ENCODE results near the gene WRAP73. TPM values are rescaled to one million over a fixed set of nuclear protein-coding genes. Genes with fewer than 3 reads are reported as not detected.
A peak's percentile ranks its signal among the peaks of the same experiment; 100 is the strongest.

The WRAP73 gene
- polyA plus RNA-seq, 2 donors: 13.6 to 16.4 TPM

GRCh38 chr1:3676581-3677470 lies 26.9 kb upstream of the WRAP73 start:
- Histone ChIP-seq H3K27ac (ENCODE audit: low read depth in 2 of 2, low read length in 1 of 2) (no peak overlapping the region), H3K9me3 (ENCODE audit: control insufficient read depth in 2 of 2, insufficient read depth in 1 of 2, low read depth in 1 of 2, low read length in 1 of 2) (no peaks in the 10 kb centered on the region), H3K4me3 (ENCODE audit: low read depth in 1 of 2, low read length in 2 of 2) (no peak overlapping the region), H3K4me1 (ENCODE audit: control insufficient read depth in 2 of 2, insufficient read depth in 2 of 2, low read length in 1 of 2) (peaks cover 2 to 18% of the 10 kb centered on the region in 2 donors), H3K36me3 (ENCODE audit: control insufficient read depth in 2 of 2, insufficient read depth in 2 of 2, low read length in 1 of 2) (no peaks in the 10 kb centered on the region), H3K27me3 (ENCODE audit: control insufficient read depth in 1 of 2, insufficient read depth in 2 of 2, low read length in 2 of 2) (no peaks in the 10 kb centered on the region)
- WGBS, 2 donors: 69 to 76% methylated on average over 22 of the region's 22 CpGs

- H3K36me3 ChIP-seq (ENCODE audit: control insufficient read depth in 2 of 2, insufficient read depth in 2 of 2, low read length in 1 of 2): no peaks in the 10 kb centered on the region
- no peak overlapping the region for H3K4me3 ChIP-seq (ENCODE audit: low read depth in 1 of 2, low read length in 2 of 2)
- no peak overlapping the region for H3K27ac ChIP-seq (ENCODE audit: low read depth in 2 of 2, low read length in 1 of 2)
- no peaks in the 10 kb centered on the region for H3K27me3 ChIP-seq (ENCODE audit: control insufficient read depth in 1 of 2, insufficient read depth in 2 of 2, low read length in 2 of 2)
- H3K9me3 ChIP-seq (ENCODE audit: control insufficient read depth in 2 of 2, insufficient read depth in 1 of 2, low read depth in 1 of 2, low read length in 1 of 2): no peaks in the 10 kb centered on the region
- H3K4me1 ChIP-seq (ENCODE audit: control insufficient read depth in 2 of 2, insufficient read depth in 2 of 2, low read length in 1 of 2): peaks cover 3 to 15% of the 10 kb centered on the region in 2 donors
- 58 to 68% methylated on average over 11 of the region's 11 CpGs for WGBS, 2 donors
These were observed 25.5 kb upstream of the WRAP73 start for GRCh38 chr1:3675436-3675835.

DNA sequence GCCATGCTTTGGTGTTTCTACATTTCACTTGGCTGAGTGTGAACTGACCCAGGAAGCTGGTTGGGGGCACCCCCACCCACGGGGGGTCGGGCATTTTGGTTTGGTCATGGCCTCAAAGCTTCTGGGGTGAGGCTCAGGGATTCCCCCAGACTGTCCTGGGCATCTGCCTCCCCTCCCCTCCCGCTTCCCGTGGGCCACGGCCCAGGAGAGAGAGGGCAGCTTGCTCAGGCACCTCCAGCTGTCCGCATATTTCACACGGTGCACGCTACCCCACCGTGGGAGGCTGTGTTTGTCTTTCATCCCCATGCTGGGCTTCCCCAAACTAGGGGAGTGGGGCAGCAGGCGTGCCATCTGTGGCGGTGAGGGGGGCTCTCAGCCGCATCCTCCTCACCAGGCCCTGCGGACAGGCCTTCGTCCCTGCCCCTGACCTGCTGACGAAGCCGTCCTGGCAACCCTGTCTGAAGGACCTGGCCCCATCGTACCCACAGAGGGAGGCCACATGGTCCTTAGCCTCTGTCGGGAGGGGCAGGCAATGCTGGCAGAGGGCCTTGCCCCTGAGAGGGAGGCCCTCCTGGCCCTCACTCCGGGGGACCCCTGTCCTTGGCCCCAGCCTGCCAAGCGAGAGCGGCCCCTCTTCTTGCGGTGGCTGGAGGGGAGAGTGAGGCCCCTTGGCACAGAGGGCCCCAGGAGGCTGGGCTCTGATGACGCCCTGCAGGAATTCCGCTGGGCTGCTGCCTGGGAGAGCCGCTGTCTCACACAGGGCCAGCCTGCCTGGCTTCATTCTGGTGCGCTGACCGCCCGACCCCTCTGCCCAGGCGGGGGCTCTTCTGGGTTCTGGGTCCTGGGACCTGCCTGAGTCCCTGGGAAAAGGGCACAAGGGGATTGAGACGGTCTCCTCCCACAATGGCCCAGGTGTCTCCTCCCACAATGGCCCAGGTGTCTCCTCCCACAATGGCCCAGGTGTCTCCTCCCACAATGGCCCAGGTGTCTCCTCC lies 24.5 kb upstream of the WRAP73 start:
- Histone ChIP-seq H3K36me3 (ENCODE audit: control insufficient read depth in 2 of 2, insufficient read depth in 2 of 2, low read length in 1 of 2) (no peaks in the 10 kb centered on the region), H3K27me3 (ENCODE audit: control insufficient read depth in 1 of 2, insufficient read depth in 2 of 2, low read length in 2 of 2) (no peaks in the 10 kb centered on the region), H3K4me1 (ENCODE audit: control insufficient read depth in 2 of 2, insufficient read depth in 2 of 2, low read length in 1 of 2) (peaks cover 3 to 14% of the 10 kb centered on the region in 2 donors), H3K4me3 (ENCODE audit: low read depth in 1 of 2, low read length in 2 of 2) (peak overlapping the region in 1 of 2 donors; percentile 11), H3K27ac (ENCODE audit: low read depth in 2 of 2, low read length in 1 of 2) (no peak overlapping the region), H3K9me3 (ENCODE audit: control insufficient read depth in 2 of 2, insufficient read depth in 1 of 2, low read depth in 1 of 2, low read length in 1 of 2) (no peaks in the 10 kb centered on the region)
- WGBS, 2 donors: 48 to 49% methylated on average over 28 to 30 of the region's 30 CpGs

DNA sequence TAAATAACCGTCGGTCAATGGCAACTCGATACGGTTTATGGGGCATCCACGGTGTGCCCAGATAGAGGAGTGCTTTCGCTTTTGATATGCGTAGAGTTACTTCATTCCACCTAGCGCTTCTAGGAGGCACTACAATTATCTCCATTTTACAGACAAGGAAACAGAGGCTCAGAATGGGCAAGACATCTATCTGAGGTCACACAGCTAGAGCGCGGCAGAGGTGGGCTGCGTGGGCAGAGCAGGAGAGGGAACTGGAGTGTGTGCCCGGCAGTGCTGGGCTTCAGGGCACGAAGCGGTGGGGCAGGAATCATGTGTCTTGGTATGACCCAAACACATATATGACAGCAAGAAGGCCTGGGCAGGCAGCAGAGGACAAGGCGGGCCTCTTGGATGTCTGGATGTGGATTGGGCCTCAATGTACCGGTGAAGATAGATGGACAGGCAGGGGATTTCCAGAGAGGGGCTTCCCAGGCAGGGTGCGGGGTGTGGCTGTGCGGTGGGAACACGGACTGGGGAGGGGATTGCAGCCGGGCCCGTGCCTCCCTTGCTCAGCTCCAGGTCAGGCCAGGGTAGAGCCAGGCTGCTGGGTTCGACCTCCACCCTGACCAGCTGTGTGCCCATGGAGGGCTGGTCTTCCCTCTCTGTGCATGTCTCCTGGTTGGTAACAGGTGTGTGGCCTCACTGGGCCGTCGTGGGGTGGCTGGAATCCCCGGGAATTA lies 23.6 kb upstream of the WRAP73 start:
- WGBS, 2 donors: 74 to 78% methylated on average over 20 to 25 of the region's 25 CpGs
- Histone ChIP-seq H3K36me3 (ENCODE audit: control insufficient read depth in 2 of 2, insufficient read depth in 2 of 2, low read length in 1 of 2) (no peaks in the 10 kb centered on the region), H3K27me3 (ENCODE audit: control insufficient read depth in 1 of 2, insufficient read depth in 2 of 2, low read length in 2 of 2) (no peaks in the 10 kb centered on the region), H3K4me1 (ENCODE audit: control insufficient read depth in 2 of 2, insufficient read depth in 2 of 2, low read length in 1 of 2) (peaks cover 5 to 21% of the 10 kb centered on the region in 2 donors), H3K27ac (ENCODE audit: low read depth in 2 of 2, low read length in 1 of 2) (no peak overlapping the region), H3K9me3 (ENCODE audit: control insufficient read depth in 2 of 2, insufficient read depth in 1 of 2, low read depth in 1 of 2, low read length in 1 of 2) (no peaks in the 10 kb centered on the region), H3K4me3 (ENCODE audit: low read depth in 1 of 2, low read length in 2 of 2) (no peak overlapping the region)

- H3K4me1 ChIP-seq (ENCODE audit: control insufficient read depth in 2 of 2, insufficient read depth in 2 of 2, low read length in 1 of 2): peaks cover 5 to 22% of the 10 kb centered on the region in 2 donors
- H3K4me3 ChIP-seq (ENCODE audit: low read depth in 1 of 2, low read length in 2 of 2): no peak overlapping the region
- WGBS, 2 donors: 77 to 81% methylated on average over 17 of the region's 17 CpGs
- no peaks in the 10 kb centered on the region for H3K36me3 ChIP-seq (ENCODE audit: control insufficient read depth in 2 of 2, insufficient read depth in 2 of 2, low read length in 1 of 2)
- no peaks in the 10 kb centered on the region for H3K27me3 ChIP-seq (ENCODE audit: control insufficient read depth in 1 of 2, insufficient read depth in 2 of 2, low read length in 2 of 2)
- H3K27ac ChIP-seq (ENCODE audit: low read depth in 2 of 2, low read length in 1 of 2): no peak overlapping the region
- H3K9me3 ChIP-seq (ENCODE audit: control insufficient read depth in 2 of 2, insufficient read depth in 1 of 2, low read depth in 1 of 2, low read length in 1 of 2): no peaks in the 10 kb centered on the region
These were observed 23.1 kb upstream of the WRAP73 start for GRCh38 chr1:3672971-3673361.

GRCh38 chr1:3672231-3672970 lies 22.5 kb upstream of the WRAP73 start:
- 83 to 85% methylated on average over 21 of the region's 21 CpGs for WGBS, 2 donors
- Histone ChIP-seq H3K27me3 (ENCODE audit: control insufficient read depth in 1 of 2, insufficient read depth in 2 of 2, low read length in 2 of 2) (no peaks in the 10 kb centered on the region), H3K4me1 (ENCODE audit: control insufficient read depth in 2 of 2, insufficient read depth in 2 of 2, low read length in 1 of 2) (peaks cover 5 to 22% of the 10 kb centered on the region in 2 donors)

DNA sequence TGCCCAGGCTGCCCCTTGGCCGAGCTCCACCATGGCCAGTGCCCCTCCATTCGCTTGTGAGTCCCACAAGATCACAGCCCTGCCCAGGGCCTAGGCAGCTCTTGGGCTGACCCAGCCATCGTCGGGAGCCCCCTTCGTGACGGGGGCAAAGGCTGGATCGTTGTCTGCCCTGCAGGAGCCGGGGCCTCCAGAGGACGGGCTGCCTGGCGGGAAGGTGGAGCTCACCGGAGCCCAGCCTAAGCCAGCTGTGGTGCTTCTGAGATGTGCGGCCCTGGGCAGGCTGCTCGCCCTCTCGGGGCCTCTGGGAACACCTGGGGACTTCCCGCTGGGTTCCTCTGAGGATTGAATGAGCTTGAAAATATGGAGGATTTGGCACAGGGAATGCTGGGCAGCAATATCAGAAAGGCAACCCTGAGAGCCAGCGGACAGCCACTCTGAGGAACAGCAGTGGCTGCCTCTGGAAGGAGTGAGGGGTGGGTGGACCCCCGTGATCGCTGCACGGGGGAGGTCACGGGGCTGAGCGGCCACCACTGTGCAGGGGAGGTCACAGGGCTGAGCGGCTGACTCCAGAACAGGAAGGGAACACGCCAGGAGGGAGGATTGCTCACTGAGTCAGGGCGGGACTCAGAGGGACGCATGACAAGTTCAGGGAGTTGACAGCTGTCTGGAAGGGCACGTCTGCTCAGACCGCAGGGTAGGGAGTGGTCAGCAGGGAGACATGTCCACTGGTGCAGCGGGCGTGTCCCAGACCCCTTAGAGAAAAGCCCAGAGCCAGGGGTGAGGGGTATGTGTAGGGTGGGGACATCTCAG lies 21.7 kb upstream of the WRAP73 start:
- Histone ChIP-seq H3K9me3 (ENCODE audit: control insufficient read depth in 2 of 2, insufficient read depth in 1 of 2, low read depth in 1 of 2, low read length in 1 of 2) (no peaks in the 10 kb centered on the region), H3K27me3 (ENCODE audit: control insufficient read depth in 1 of 2, insufficient read depth in 2 of 2, low read length in 2 of 2) (no peaks in the 10 kb centered on the region), H3K4me3 (ENCODE audit: low read depth in 1 of 2, low read length in 2 of 2) (no peak overlapping the region), H3K4me1 (ENCODE audit: control insufficient read depth in 2 of 2, insufficient read depth in 2 of 2, low read length in 1 of 2) (peaks cover 5 to 22% of the 10 kb centered on the region in 2 donors), H3K36me3 (ENCODE audit: control insufficient read depth in 2 of 2, insufficient read depth in 2 of 2, low read length in 1 of 2) (no peaks in the 10 kb centered on the region), H3K27ac (ENCODE audit: low read depth in 2 of 2, low read length in 1 of 2) (no peak overlapping the region)
- WGBS, 2 donors: 56 to 67% methylated on average over 29 of the region's 29 CpGs

More at GRCh38 chr1:3672231-3672970, 22.5 kb upstream of the WRAP73 start:
- Histone ChIP-seq H3K9me3 (ENCODE audit: control insufficient read depth in 2 of 2, insufficient read depth in 1 of 2, low read depth in 1 of 2, low read length in 1 of 2) (no peaks in the 10 kb centered on the region), H3K4me3 (ENCODE audit: low read depth in 1 of 2, low read length in 2 of 2) (no peak overlapping the region), H3K36me3 (ENCODE audit: control insufficient read depth in 2 of 2, insufficient read depth in 2 of 2, low read length in 1 of 2) (no peaks in the 10 kb centered on the region), H3K27ac (ENCODE audit: low read depth in 2 of 2, low read length in 1 of 2) (no peak overlapping the region)

GRCh38 chr1:3670823-3671265 lies 20.9 kb upstream of the WRAP73 start:
- no peaks in the 10 kb centered on the region for H3K9me3 ChIP-seq (ENCODE audit: control insufficient read depth in 2 of 2, insufficient read depth in 1 of 2, low read depth in 1 of 2, low read length in 1 of 2)
- no peak overlapping the region for H3K27ac ChIP-seq (ENCODE audit: low read depth in 2 of 2, low read length in 1 of 2)
- no peaks in the 10 kb centered on the region for H3K27me3 ChIP-seq (ENCODE audit: control insufficient read depth in 1 of 2, insufficient read depth in 2 of 2, low read length in 2 of 2)
- no peaks in the 10 kb centered on the region for H3K36me3 ChIP-seq (ENCODE audit: control insufficient read depth in 2 of 2, insufficient read depth in 2 of 2, low read length in 1 of 2)
- WGBS, 2 donors: 84% methylated on average over 15 of the region's 15 CpGs
- H3K4me1 ChIP-seq (ENCODE audit: control insufficient read depth in 2 of 2, insufficient read depth in 2 of 2, low read length in 1 of 2): peaks cover 5 to 22% of the 10 kb centered on the region in 2 donors
- H3K4me3 ChIP-seq (ENCODE audit: low read depth in 1 of 2, low read length in 2 of 2): no peak overlapping the region
